Right atrium auricular region (tissue), 2 donors: ENCODE results near the gene PRDM16. TPM values are rescaled to one million over a fixed set of nuclear protein-coding genes. Genes with fewer than 3 reads are reported as not detected.
"Not testable (repeated sequence)": the region's sequence is repeated elsewhere in the genome, so short reads cannot be mapped to it uniquely, and the experiment has no call there.

Experiments used
- DNase-seq: peaks from one replicate; pipeline ENCODE4 v3.0.0-alpha.2; 2019; ENCODE audit warnings: low spot score
- H3K27ac ChIP-seq, 2 donors: fragments of 200-600 bp; sonication (generic); 1 replicate in 1 of 2; 2 replicates in 1 of 2; pipeline ENCODE4 v1.5.1; 2016 to 2019
- H3K27me3 ChIP-seq, 2 donors: fragments of 200-600 bp; sonication (generic); one replicate each; pipeline versions ENCODE4 v1.5.1 to v1.6.0; 2017 to 2019
- H3K36me3 ChIP-seq: fragments of 200-600 bp; sonication (generic); one replicate; pipeline ENCODE4 v1.5.1; 2016
- H3K4me1 ChIP-seq, 2 donors: fragments of 200-600 bp; sonication (generic); one replicate each; pipeline versions ENCODE4 v1.5.1 to v1.6.0; 2017 to 2019
- H3K4me3 ChIP-seq, 2 donors: fragments of 200-600 bp; sonication (generic); 1 replicate in 1 of 2; 2 replicates in 1 of 2; pipeline ENCODE4 v1.5.1; 2017 to 2019; ENCODE audit warnings: mild to moderate bottlenecking in 1 of 2, moderate library complexity in 1 of 2
- H3K9me3 ChIP-seq, 2 donors: fragments of 200-600 bp; sonication (generic); one replicate each; pipeline ENCODE4 v1.5.1; 2019
- CTCF ChIP-seq, 2 donors: fragments of 200-600 bp; sonication (generic); IDR thresholded peaks; one replicate each; pipeline ENCODE4 v1.5.1; 2019; ENCODE audit warnings: antibody characterized with exemption in 2 of 2
- total RNA-seq, 2 donors: library from RNA; depleted of rRNA; stranded (reverse); fragments of >200 nt; gene quantifications; one replicate each; pipeline ENCODE4 v1.1.0, GENCODE V29; 2016

Gene PRDM16
- total RNA-seq, 2 donors from 2014 or later = 0.22 to 3.3 TPM

- no peak overlapping the region for H3K4me3 ChIP-seq
- no peak for DNase-seq
- no peak for TF ChIP-seq CTCF (IDR thresholded peaks at IDR 0.05)
- no peak overlapping the region for H3K27ac ChIP-seq
- no peaks in the 10 kb centered on the region for H3K9me3 ChIP-seq
- no peaks in the 10 kb centered on the region for H3K36me3 ChIP-seq
- peaks cover 0 to 9% of the 10 kb centered on the region in 2 donors for H3K4me1 ChIP-seq
- no peaks in the 10 kb centered on the region for H3K27me3 ChIP-seq
Observed at GRCh38 chr1:3282656-3283430, 213.8 kb downstream of the PRDM16 start.

GRCh38 chr1:3283849-3284248 lies 214.8 kb downstream of the PRDM16 start:
- H3K4me3 ChIP-seq = no peak overlapping the region
- no peaks in the 10 kb centered on the region for H3K27me3 ChIP-seq
- peak; percentile 73 to 86 for TF ChIP-seq CTCF (IDR thresholded peaks at IDR 0.05)
- DNase-seq = no peak
- peaks cover 0 to 9% of the 10 kb centered on the region in 2 donors for H3K4me1 ChIP-seq
- H3K27ac ChIP-seq = no peak overlapping the region
- no peaks in the 10 kb centered on the region for H3K9me3 ChIP-seq
- H3K36me3 ChIP-seq = no peaks in the 10 kb centered on the region

GRCh38 chr1:3284691-3285090 lies 215.7 kb downstream of the PRDM16 start:
- no peak for TF ChIP-seq CTCF (IDR thresholded peaks at IDR 0.05)
- Histone ChIP-seq H3K4me3 (no peak overlapping the region), H3K4me1 (peaks cover 0 to 9% of the 10 kb centered on the region in 2 donors), H3K27ac (no peak overlapping the region), H3K27me3 (no peaks in the 10 kb centered on the region), H3K36me3 (no peaks in the 10 kb centered on the region), H3K9me3 (no peaks in the 10 kb centered on the region)
- DNase-seq = no peak

DNA sequence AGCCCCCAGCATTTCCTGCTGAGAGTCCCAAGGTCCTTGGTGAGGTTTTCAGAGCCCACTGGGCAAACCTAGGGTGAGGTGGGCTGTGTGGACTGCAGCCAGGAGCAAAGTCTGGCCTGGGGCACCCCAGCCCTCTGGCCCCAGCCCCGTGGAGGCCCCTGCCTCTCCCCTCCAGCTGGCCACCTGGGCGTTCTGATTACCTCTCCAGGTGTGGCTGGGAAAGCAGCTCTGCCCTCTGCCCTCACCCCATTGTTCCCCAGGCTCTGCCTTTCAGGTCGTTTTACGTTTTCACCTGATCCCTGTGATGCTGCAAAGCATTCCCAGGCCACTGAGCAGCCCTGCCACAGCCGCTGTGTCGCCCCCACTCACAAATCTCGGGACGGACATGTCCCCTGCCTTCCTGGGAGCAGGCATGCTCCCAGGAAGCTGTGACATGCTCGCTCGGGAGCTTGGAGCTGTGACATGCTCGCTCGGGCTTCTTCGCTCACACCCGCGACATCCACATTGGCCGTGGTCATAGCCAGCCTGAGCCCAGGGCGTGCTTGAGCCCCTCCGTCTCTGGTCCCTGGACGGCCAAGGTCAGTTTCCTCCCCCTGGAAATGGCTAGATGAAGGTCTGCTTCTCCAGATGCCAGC lies 216.2 kb downstream of the PRDM16 start:
- H3K4me3 ChIP-seq = no peak overlapping the region
- no peaks in the 10 kb centered on the region for H3K9me3 ChIP-seq
- no peak for TF ChIP-seq CTCF (IDR thresholded peaks at IDR 0.05)
- peaks cover 0 to 9% of the 10 kb centered on the region in 2 donors for H3K4me1 ChIP-seq
- no peak overlapping the region for H3K27ac ChIP-seq
- no peak for DNase-seq
- no peaks in the 10 kb centered on the region for H3K27me3 ChIP-seq
- H3K36me3 ChIP-seq = no peaks in the 10 kb centered on the region

DNA sequence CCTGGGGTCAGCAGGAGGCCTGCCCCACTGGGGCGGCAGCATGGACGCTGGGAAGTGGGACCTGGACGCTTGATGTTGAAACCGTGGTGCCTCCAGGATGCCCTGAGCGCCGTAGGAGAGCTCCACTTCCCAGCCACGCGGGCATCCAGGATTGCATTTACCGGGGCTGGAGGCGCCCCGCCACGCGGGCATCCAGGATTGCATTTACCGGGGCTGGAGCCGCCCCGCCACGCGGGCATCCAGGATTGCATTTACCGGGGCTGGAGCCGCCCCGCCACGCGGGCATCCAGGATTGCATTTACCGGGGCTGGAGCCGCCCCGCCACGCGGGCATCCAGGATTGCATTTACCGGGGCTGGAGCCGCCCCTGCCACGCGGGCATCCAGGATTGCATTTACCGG lies 218.1 kb downstream of the PRDM16 start:
- not testable (repeated sequence) for H3K9me3 ChIP-seq, H3K27ac ChIP-seq, DNase-seq, H3K36me3 ChIP-seq, H3K4me3 ChIP-seq, H3K27me3 ChIP-seq, H3K4me1 ChIP-seq

- TF ChIP-seq CTCF (IDR thresholded peaks at IDR 0.05) = no peak
- Histone ChIP-seq H3K27ac (no peak overlapping the region), H3K27me3 (no peaks in the 10 kb centered on the region), H3K9me3 (no peaks in the 10 kb centered on the region), H3K36me3 (no peaks in the 10 kb centered on the region), H3K4me1 (peaks cover 0 to 15% of the 10 kb centered on the region in 2 donors), H3K4me3 (no peak overlapping the region)
- no peak for DNase-seq
Observed at GRCh38 chr1:3287656-3288160, 218.7 kb downstream of the PRDM16 start.
